H1 (cell line): ENCODE results near the gene RPS6KA5.

Experiments
- ATF3 ChIP-seq: IDR thresholded peaks from 2 replicates; pipeline ENCODE4 v1.6.1; 2011; ENCODE audit warnings: low read depth, mild to moderate bottlenecking, low read length; ENCODE audit not compliant: insufficient read depth
- BRCA1 ChIP-seq: IDR thresholded peaks from 2 replicates; pipeline ENCODE4 v1.6.1; 2012; ENCODE audit warnings: low read depth, low read length, improper control_type of control experiment
- CTCF ChIP-seq, 3 experiments: IDR thresholded peaks; 1 replicate in 2 of 3; 2 replicates in 1 of 3; pipeline versions ENCODE4 v1.5.1 to v1.6.1; 2011; ENCODE audit warnings: low read length in 3 of 3, mild to moderate bottlenecking in 3 of 3, inconsistent platforms in 2 of 3, low read depth in 1 of 3, moderate library complexity in 1 of 3; ENCODE audit not compliant: insufficient read depth in 1 of 3; ENCODE audit errors: control extremely low read depth in 1 of 3
- EGR1 ChIP-seq: IDR thresholded peaks from 2 replicates; pipeline ENCODE4 v1.6.1; 2011; ENCODE audit warnings: low read depth, low read length, borderline replicate concordance
- GTF2F1 ChIP-seq: IDR thresholded peaks from 2 replicates; pipeline ENCODE4 v1.6.1; 2012; ENCODE audit warnings: low read depth, low read length, improper control_type of control experiment, borderline replicate concordance
- KDM1A ChIP-seq: fragments of 200-600, 300-600 bp; sonication (generic); IDR thresholded peaks from 2 replicates; pipeline ENCODE4 v1.7.1; 2016; ENCODE audit warnings: mild to moderate bottlenecking, low read length, borderline replicate concordance
- MAFK ChIP-seq: IDR thresholded peaks from 2 replicates; pipeline ENCODE4 v1.6.1; 2012; ENCODE audit warnings: low read depth, mild to moderate bottlenecking, improper control_type of control experiment, low read length
- NRF1 ChIP-seq: IDR thresholded peaks from 2 replicates; pipeline ENCODE4 v1.6.1; 2011; ENCODE audit warnings: mild to moderate bottlenecking, low read depth, low read length, improper control_type of control experiment
- POLR2A ChIP-seq, 2 experiments: IDR thresholded peaks; 1 replicate in 1 of 2; 2 replicates in 1 of 2; pipeline ENCODE4 v1.6.1; 2011; ENCODE audit warnings: low read depth in 2 of 2, low read length in 2 of 2, mild to moderate bottlenecking in 2 of 2; ENCODE audit errors: control extremely low read depth in 1 of 2
- POLR2AphosphoS5 ChIP-seq: IDR thresholded peaks from 2 replicates; pipeline ENCODE4 v1.6.1; 2011; ENCODE audit warnings: low read depth, low read length
- RNF2 ChIP-seq: fragments of 200-900, 300-1000 bp; sonication (generic); IDR thresholded peaks from 2 replicates; pipeline ENCODE4 v1.7.1; 2016; ENCODE audit warnings: borderline replicate concordance, low read depth, mild to moderate bottlenecking, antibody characterized with exemption, low read length; ENCODE audit not compliant: poor library complexity, severe bottlenecking; ENCODE audit errors: missing control alignments
- SP1 ChIP-seq: IDR thresholded peaks from 2 replicates; pipeline ENCODE4 v1.6.1; 2011; ENCODE audit warnings: low read depth, low read length
- SUZ12 ChIP-seq: fragments of 200-600 bp; sonication (generic); IDR thresholded peaks from 2 replicates; pipeline ENCODE4 v1.6.1; 2012; ENCODE audit warnings: mild to moderate bottlenecking, inconsistent platforms, low read length, moderate library complexity, mixed read lengths

- TF ChIP-seq POLR2AphosphoS5 (no peak), BRCA1 (no peak), RNF2 (no peak), ATF3 (no peak), NRF1 (no peak), SP1 (no peak), CTCF (IDR thresholded peaks at IDR 0.05; ENCODE audit: control extremely low read depth in 1 of 3, insufficient read depth in 1 of 3, low read depth in 1 of 3, low read length in 3 of 3) (no peak), KDM1A (no peak), GTF2F1 (no peak), POLR2A (IDR thresholded peaks at IDR 0.05; ENCODE audit: control extremely low read depth in 1 of 2, low read depth in 2 of 2, low read length in 2 of 2) (no peak), SUZ12 (no peak), MAFK (no peak), EGR1 (no peak)
These were observed 13.9 kb downstream of the RPS6KA5 start for GRCh38 chr14:91046488-91047072.
